GM21367 (cell line): Measurements from ENCODE around the gene PRXL2A.

ENCODE experiments used
- ATAC-seq: cut with Tn5 transposase; IDR thresholded peaks from one replicate; pipeline ENCODE4 v1.9.1; 2021; ENCODE audit not compliant: unreplicated experiment

The PRXL2A gene

DNA sequence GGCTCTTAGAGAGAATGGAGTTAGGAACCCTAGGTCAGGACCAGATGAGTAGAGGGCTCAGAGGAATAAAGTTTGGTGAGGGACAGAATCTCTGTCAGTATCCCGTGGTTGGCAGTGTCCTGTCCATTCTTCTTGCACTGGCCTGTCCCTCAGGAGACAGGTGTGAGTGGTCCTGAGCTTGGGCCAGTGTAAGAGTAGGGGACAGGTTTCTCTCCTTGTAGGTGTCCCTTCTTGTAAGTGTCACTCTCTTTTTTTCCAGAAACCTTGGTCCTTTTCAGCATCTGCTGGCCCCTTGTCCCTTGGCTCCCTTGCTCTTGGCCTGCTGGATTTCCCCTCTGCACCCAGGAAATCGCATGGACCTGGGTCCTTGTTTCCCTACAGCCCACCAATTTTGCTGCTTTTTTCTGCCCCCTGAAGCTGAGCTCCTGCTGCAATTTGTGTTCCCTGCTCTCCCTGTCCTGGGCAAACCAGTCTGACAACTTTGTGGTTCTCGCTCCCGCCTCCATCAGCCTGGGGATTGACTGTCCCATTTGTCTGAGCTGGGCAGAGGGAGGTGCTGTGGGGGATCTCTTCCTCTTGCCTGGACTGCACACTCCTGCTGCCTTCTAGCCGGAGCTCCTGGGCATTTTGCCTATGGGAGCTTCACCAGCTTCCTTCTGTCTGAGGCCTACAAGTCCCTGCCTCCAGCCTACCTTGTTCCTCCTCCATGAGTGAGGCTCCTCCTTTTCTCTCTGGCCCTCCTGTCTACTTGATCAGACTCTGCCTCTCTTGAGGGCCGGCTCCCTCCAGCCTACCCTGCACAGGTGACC is 52.3 kb downstream of the PRXL2A start:
- ATAC-seq = no peak

DNA sequence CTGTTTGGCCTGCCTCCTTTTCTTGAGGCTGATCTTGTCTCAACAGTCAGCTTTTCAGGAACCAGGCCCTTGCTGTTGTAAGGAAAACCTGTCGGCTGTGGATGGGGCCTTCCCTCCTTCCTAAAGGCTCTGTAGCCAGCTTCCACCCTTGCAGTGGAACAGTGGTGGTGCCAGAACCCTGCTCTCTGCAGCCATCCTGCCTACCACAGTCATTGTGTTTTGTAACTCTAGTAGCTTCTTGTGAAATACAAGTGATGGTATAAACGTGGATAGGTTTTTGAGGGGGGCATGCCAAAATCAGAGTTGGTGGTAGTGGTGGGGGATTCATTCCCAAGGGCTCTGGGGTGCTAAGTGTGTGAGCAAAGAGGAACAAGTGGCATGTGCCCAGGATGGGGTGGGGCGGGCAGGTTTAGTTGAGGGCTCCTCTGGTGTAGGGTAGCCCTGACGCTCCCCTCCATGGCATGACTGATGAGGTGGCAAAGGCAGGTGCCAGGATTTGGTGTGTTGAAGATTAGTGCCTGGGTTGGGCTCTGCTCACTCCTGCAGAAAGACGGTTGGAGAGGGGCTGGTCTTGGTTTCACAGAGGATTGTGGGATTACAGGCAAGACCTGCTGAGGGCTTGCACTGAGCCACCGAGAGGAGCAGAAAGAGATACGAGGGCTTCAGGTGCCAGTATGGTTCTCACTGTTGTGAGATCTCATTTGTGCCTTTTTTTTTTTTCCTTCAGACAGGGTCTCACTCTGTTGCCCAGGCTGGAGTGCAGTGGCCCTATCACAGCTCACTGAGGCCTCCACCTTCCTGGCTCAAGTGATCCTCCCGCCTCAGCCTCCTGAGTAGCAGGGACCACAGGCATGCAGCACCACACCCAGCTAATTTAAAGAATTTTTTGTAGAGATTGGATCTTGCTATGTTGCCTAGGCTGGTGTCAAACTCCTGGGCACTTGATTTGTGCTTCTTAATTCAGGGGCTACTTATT is 53.1 kb downstream of the PRXL2A start:
- ATAC-seq = no peak

DNA sequence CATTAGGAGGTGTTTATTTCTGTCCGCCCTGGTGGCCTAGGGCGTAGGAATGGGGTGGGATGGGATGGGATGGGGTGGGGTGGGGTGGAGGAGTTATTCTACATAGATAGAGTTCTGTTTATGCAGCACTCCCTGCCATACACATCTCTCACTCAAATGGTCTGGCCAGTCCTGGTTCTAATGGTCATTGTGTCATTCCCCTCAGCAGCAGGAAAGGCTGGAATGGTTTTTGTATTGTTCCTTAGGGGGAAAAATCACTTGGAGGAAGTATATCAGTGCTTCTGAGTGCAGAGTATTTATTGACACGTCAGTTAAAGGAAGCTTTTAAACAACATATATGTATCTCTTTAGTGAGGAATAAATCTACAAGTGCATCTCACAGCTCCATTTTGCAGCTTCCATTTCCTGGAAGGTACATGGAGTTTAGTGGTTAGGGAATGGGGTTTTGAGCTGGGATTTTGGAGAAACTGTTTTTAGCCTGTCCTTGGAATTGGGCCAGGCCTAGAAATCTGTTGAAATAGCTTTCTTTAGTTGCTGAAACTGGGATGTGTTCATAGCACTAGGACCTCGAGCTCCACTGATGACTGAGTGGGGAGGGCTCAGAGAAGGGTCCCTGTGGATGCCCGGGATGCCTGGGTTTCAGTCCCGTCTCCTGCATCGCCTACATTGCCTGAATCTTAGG is 54.1 kb downstream of the PRXL2A start:
- ATAC-seq = no peak

DNA sequence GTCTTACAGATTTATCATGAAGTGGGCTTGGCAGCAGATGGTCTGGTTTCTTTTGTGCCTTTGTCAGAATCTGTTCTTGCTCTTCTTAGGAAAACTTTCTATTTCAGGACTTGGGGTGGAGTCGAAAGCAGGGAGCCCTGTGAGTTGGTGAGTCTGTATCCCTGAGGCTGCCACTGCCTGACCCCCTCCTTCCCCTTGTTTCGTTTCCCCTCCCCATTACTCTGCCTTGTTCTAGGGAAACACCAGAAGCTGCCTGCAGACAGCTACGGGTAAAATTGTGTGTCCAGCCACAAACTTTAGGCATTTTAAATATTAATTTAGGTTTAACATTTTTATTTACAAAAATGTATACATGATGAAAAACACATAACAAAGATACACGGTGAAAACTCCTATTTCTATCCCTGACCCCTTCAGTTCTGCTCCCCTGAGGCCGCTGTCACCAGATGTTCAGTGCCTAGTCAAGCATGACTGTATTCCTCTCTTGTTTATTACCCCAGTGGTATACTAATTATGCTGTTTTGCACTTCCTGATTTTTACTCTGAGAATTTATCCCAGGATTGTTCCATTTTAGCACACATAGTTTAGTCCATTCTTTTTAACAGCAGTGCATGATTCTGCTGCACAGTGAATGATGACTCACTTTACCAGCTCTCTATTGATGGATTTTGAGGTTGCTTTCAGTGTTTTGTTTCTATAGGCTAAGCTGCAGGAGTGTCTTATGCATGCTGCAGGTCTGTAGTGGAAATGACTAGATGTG is 54.8 kb downstream of the PRXL2A start:
- ATAC-seq = peak; percentile 26

DNA sequence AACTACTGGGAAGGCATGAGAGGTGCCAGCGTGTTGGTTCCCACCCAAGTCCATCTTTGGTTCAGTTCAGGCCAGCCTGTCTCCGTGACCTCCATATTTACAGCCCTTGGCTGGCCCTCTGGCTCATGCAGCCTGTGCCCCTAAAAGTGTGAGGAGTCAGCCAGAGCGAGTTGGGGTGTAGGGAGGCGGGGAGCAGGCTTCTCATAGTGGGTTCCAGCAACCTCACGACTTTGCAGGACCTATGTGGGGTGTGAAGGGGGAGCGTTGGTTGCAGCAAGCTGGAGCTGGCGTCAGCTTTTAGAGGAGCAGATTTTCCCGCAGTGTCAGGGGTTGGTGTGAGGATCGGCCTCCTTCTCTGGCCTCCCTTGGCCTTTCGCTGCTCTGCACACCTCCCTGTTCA is 55.5 kb downstream of the PRXL2A start:
- no peak for ATAC-seq

DNA sequence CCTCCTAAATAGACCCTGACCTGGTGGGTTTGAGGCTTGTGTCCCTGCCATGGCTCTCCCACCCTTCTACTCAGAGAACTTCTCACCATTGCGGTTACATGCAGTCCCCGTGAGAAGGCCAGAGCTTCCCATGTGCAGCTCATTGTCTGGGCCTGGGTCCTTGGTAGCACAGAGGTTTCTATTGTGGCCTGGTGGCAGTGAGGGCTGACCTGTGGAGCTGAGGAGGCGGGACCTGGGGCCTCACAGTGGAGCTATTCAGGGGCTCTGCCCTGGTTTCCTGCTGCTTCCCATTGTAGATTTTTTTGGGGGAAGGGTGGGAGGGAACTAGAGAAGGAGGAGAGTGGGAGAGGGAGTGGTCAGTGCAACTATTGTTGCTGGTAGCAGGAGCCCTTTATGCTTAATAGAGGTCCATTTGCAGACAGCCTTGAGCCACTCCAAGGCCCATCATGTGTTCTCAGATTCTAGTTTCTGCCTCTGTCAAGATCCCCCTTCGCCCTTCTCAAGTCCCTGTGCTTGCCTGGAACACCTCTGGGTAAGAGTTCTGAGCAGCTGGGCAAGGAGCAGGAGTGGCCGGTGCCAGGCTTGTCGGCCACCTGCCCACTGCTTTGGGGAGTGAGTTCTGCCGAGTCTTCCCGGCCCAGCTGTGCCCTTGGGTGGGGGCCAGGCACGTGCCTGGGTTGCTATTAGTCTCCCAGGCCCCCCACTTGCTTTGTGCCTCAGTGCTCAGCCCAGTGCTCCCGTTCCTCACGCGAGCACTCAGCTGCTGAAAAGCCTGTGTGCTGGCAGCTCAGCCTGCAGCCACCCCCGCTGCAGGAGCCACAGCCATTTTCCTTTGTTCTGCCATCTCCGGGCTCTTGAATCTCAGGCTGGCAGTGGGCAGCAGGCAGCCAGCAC is 56.5 kb downstream of the PRXL2A start:
- ATAC-seq = no peak

DNA sequence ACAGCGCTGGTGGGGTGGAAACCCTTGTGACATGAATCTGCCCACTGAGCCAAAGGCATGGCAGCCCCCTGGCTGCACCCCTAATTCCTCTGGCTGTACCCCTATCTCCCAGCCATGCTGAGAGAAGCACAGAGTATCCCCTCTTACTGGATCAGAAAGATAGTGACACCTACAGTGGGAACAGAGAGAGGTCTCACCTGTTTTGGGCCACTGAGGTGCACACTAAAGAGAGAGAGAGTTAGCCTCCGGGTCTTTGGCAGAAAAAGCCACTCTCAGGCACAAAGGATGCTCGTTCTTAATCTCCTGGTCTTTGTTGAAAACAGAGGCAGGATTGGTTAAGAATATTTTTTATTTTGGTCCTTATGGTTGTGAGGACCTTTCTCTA is 57.1 kb downstream of the PRXL2A start:
- no peak for ATAC-seq

DNA sequence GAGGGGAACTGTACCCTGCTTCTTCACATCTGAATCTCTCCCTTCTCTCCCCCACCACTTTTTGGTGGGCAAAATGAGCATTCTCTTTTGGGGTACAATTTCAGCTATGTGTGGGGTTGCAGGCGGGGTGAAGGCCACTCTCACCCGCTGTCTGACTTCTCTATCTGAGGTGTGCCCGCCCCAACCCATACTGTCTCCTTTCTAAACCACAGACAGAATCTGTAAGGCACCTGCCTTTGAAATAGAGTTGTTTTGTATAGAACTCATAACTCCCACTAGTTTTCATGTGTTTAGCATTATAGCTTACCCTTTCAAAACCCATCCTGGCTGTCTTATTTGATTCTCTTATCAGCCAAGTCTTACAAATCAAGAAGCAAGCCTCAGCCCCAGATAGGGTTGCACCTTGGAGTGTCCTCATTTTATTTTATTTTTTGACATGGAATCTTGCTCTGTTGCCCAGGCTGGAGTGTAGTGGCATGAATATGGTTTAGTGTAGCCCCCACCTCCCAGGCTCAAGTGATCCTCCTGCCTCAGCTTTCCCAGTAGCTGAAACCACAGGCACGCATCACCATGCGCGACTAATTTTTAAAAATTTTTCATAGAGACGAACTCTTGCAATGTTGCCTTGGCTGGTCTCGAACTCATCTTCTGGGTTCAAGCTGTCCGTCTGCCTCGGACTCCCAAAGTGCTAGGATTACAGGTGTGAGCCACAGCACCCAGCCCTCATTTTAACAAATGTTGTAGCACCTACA is 57.7 kb downstream of the PRXL2A start:
- ATAC-seq = peak; percentile 43

DNA sequence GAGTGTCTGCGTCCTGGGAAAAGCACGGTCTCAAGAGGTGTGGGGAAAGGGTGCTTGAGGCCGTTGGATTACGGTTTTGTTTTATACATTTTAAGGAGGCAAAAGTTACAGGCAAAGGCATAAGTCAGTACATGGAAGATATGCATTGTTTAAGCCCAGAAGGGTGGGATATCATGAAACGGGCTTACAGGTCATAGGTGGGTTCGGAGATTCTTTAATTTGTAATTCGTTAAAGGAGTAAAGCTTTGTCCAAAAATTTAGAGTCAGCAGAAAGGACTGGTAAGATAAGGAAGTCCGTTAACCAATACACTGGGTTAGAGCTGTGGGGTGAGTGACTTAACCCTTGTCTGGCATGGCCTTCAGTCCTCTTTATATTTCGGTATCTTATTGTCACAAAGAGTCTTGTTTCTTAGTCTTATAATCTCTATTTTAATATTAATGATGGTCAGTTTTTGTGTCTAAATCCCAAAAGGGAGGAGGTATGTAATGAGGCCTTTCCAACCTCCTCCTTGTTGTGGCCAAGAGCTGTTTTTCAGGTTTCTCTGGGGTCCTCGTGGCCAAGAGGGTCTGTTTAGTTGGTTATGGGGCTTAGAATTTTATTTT is 58.5 kb downstream of the PRXL2A start:
- ATAC-seq = no peak

DNA sequence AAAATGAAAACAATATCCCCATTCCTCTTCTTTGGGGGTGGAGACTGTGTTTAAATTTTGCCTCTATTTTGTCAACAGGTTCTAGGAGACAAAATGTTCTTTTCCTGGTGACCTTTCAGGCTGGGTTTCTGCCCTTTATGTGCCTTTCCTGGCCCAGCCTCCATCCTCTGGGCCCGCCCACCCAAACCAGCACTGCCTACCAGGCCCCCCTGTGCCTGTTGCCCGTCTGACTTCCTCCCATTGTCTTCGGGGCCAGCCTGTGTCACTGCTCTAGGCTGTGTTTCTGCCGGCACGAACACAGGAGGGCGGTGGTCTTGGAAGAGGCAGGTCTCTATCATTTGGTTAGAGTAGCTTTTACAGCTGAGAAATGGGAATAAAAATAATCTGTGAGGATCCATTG is 59.7 kb downstream of the PRXL2A start:
- ATAC-seq = no peak

DNA sequence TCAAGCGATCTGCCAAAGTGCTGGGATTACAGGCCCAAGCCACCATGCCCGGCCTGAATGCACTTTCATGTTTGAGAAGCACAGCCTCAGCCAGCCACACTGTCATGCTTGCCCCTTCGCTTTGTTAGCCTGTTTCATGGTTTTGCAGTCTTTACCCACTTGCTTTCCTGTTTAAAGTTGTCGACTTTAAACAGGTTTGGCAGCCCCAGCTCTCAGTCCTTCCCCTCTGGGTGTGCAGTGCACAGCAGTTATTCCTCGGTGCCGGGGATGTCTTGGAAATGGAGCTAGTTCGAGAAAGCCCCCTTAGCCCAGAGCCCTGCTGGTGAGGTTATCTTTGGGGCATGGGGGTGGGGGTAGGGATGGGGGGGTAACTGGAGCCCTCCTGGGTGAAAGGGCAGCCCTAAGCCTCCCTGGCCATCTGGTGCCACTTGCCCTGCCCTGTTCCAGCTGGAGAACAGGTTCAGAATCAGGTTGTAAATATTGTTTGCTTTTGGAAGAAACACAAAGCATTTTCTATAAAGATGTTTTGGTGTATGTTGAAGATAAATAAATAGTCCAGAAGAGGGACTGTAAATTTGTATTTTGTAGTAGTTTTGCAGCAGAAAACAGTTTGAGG is 60.6 kb downstream of the PRXL2A start:
- no peak for ATAC-seq

DNA sequence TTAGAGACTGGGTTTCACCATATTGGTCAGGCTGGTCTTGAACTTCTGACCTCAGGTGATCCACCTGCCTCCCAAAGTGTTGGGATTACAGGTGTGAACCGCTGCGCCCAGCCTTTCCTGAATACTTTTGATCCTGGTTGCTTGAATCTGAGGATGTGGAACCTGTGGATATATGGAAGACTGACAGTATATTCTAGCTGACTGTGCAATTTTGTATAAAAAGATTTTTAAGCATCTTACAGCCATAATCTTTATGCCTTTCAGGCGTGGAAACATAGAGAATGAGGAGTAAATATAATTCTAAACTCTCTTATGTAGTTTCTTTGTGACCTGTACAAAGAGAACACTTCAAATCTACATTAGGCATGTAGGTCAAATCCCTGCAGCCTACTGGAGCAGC is 61.9 kb downstream of the PRXL2A start:
- no peak for ATAC-seq

DNA sequence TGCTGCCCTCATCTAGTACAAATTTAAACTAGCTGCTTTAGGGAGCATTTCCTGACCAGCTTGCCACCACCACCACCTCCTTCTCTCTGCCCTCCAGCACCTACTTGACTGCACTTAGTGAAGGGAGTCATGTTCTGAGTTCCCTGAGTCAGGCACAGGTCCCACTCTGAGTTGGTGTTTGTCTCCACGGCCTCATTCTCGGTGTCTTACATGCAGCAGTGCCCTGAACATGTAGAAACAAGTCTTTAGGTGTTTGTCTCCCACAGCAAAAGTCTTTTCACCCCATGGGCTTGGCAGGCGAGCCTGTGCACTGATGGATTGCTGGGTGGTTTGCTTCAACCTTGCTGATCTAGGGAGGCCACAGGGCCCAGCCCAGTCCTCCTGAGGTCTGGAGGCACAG is 62.6 kb downstream of the PRXL2A start:
- no peak for ATAC-seq

DNA sequence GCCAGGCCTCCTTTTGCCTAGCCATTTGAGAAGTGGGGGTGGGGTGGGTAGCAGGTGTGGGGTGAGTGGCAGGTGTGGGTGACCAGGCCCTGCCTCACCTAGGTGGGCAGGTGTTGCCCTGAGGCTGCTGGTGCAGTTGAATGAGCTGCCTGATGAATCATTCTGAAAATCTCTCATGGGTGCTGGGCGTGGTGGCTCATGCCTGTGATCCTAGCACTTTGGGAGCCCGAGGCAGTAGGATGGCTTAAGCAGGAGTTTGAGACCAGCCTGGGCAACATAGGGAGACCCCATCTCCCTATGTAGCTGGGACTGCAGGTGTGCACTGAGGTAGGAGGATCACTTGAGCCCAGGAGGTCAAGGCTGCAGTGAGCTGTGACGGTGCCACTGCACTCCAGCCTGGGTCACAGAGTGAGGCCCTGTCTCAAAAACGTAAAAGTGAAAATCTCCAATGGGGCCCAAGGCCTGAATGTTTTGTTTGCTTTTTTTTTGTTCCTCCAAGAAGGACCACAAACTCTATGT is 63.4 kb downstream of the PRXL2A start:
- ATAC-seq = peak; percentile 44

DNA sequence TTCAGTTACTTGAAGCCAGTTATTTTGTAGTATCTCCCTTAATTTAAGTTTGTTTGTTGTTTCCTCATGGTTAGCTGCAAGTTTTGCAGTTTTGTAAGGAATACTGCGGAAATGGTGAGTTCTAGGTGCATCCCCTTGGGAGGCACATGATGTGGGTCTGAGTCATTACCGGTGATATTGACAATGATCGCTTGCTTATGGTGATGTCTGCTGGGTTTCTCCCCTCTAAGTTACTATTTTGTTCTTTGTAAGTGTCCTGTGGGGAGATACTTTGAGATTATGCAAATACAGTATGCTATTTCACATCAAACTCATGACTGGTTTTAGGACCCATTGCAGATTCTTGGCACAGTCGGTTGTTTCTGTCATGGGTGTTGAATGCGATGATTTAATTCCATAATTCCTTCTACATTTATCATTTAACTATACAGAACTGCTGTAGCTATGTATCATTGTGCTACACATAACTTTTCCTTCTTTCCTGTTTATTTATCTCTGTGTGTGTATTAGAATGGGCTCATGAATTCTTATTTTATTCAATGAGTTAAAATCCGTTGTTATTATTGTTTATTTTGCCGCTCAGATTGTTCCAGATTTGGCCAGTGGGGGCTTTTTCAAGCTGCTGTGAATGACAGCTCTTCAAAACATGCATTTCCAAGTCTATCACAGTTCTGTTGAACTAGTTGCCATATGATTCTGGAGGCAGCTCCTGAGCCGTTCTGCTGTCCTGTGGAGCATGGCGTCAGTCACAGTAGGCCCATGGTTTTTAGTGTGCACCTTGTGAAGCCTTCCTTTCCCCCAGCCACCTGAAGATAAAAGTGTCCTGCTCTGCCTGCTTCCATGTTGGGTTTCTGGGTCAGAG is 64.1 kb downstream of the PRXL2A start:
- ATAC-seq = peak; percentile 88

DNA sequence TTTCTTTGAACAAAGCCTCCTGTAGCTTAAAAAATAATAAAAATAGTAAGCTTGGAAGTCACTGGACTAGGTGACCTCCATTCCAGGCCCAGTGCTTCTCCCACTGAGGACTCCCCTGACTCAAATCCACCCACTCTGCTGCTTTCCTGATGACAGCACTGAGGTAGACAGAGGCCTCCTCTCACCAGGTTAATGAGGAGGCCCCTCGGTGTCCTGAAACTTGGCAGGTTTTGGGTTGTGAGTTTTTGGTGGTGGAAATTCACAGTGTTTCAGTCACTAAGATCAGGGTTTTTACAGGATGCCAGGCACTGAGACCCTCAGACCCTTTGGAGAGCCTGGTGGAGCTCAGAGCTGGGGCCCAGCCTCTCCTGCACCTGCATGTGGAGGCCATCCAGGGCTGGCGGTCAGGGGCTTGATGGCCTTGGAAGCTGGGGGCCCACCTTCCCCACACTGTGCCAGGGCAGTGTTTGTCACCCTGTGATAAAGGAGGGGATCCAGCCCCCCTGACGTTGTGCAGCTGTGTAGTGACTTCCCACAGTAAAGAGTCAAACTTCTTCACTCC is 64.8 kb downstream of the PRXL2A start:
- no peak for ATAC-seq
